HUES48 (cell line): ENCODE data around the gene GPC6.
"Not testable (repeated sequence)": the region's sequence is repeated elsewhere in the genome, so short reads cannot be mapped to it uniquely, and the experiment has no call there.

Experiments
- H3K27ac ChIP-seq: one replicate; pipeline ENCODE4 v1.7.0; 2013; ENCODE audit warnings: low read depth, low read length, inconsistent platforms
- H3K27me3 ChIP-seq: 2 replicates; pipeline ENCODE4 v1.6.1; 2013; ENCODE audit warnings: mild to moderate bottlenecking, low read length; ENCODE audit not compliant: control insufficient read depth, insufficient read depth
- H3K36me3 ChIP-seq: 2 replicates; pipeline ENCODE4 v1.6.1; 2013; ENCODE audit warnings: low read length; ENCODE audit not compliant: control insufficient read depth, insufficient read depth
- H3K4me1 ChIP-seq: 2 replicates; pipeline ENCODE4 v1.6.1; 2013; ENCODE audit warnings: mild to moderate bottlenecking, low read length; ENCODE audit not compliant: control insufficient read depth, insufficient read depth
- H3K4me3 ChIP-seq: 2 replicates; pipeline ENCODE4 v1.5.1; 2013; ENCODE audit warnings: mild to moderate bottlenecking, low read depth, low read length
- H3K9ac ChIP-seq: 2 replicates; pipeline ENCODE4 v1.6.1; 2013; ENCODE audit warnings: mild to moderate bottlenecking, low read depth, low read length, moderate library complexity
- H3K9me3 ChIP-seq: 2 replicates; pipeline ENCODE4 v1.6.1; 2013; ENCODE audit warnings: low read length; ENCODE audit not compliant: control insufficient read depth, insufficient read depth

Gene GPC6

DNA sequence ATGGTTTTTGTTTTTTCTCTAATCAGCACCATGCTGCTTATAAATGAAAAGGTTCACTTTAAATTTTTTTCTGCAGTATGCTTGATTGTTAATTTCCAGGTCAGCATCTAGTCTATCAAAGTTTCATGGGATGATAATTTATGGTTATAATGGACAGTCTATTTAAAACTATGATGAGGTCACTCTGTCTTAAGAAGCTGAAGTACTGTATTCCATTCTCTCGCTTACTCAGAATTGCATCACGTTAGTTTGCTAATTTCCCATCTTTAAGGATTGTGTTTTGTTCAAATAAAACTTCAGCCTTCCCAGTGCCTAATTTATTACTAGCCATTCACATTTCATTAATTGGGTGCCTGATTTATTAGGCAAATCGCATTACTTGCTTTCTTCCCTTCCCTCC lies 94.3 kb downstream of the GPC6 start:
- H3K27me3 ChIP-seq, result no peaks in the 10 kb centered on the region
- H3K4me3 ChIP-seq, result no peak overlapping the region
- H3K4me1 ChIP-seq, result peaks cover 58% of the 10 kb centered on the region
- H3K9ac ChIP-seq, result no peak overlapping the region
- H3K27ac ChIP-seq, result no peak overlapping the region
- no peaks in the 10 kb centered on the region for H3K9me3 ChIP-seq
- no peaks in the 10 kb centered on the region for H3K36me3 ChIP-seq

DNA sequence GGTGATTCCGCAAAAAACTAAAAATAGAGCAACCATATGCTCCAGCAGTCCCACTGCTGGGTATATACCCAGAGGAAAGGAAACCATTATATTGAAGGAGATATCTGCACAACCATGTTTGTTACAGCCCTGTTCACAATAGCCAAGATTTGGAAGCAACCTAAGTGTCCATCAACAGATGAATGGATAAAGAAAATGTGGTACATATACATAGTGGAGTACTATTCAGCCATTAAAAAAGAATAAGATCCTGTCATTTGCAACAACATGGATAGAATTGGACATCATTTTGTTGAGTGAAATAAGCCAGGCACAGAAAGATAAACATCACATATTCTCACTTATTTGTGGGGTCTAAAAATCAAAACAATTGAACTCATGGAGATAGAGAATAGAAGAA lies 97.3 kb downstream of the GPC6 start:
- H3K9ac ChIP-seq, H3K27me3 ChIP-seq, H3K27ac ChIP-seq, H3K4me3 ChIP-seq, H3K36me3 ChIP-seq, H3K9me3 ChIP-seq: not testable (repeated sequence)
- peaks cover 59% of the 10 kb centered on the region for H3K4me1 ChIP-seq

DNA sequence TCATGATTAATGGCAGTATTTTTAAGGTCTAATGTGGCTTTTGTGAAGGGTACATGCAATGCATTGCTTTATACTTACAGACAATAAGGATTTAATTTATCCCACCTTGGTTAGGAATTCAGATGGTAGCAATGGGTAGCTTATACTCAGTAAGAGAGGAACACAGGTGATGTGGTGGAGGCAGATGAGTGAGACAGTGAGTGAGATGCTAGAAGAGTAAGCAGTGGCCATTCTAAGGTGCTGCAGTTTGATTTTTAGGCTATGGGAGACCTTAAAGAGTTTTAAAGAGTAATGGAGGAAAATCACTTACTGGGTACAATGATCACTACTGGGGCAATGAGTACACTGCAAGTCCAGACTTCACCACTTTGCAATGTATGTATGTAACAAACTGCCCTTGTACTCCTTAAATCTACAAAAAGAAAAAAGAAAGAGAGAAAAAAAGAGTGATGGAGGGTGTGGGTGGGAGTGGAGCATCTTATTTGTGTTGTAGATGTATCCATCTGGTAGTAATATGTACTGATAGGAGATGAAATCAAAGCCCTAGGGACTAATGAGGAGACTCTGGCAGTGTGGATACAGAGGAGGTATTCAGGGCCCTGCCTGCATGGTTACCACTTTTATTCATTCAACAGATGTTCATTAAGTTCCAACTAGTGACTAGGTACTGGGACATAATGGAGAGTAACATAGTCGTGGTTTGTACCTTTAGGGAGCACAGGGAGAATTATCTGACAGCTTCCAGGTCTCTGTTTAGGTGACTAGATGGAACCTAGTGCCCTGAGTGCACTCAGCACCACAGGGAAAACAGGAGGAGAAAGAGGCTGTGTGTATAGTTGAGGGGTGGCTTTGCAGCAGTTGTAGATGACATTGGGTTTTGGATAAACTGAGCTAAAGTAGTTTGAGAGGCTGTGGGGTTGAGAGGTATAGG lies 99.0 kb downstream of the GPC6 start:
- H3K4me1 ChIP-seq, result peaks cover 54% of the 10 kb centered on the region
- H3K9ac ChIP-seq, result no peak overlapping the region
- H3K36me3 ChIP-seq, result no peaks in the 10 kb centered on the region
- no peak overlapping the region for H3K27ac ChIP-seq
- H3K9me3 ChIP-seq, result no peaks in the 10 kb centered on the region
- H3K27me3 ChIP-seq, result no peaks in the 10 kb centered on the region
- H3K4me3 ChIP-seq, result no peak overlapping the region

DNA sequence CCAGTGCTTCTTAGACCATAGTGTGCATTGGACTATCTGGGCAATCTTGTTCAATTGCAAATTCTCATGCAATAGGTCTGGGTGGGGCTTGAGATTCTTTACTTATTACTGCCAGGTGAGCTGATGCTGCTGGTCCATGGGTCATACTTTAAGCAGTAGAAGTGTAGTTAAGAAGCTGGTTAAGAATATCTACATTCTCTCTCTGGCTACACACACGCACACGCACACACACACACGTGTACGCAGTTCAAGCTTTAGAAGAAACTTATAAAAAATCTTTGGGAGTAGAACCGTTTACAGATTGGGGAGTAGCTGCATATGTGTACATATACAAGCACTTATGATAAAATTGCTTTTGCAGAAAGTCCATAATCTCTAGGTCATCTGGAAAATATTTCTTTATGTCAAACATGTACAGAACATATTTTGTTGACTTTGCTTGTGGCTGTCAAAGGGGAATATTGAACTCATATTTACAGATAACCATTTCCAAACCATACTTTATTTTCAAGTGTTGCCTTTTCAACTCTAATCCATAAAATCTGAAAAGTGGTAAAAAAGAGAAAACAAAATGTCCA lies 99.7 kb downstream of the GPC6 start:
- H3K9ac ChIP-seq, result no peak overlapping the region
- H3K4me3 ChIP-seq, result no peak overlapping the region
- H3K27me3 ChIP-seq, result no peaks in the 10 kb centered on the region
- H3K4me1 ChIP-seq, result peaks cover 46% of the 10 kb centered on the region
- no peaks in the 10 kb centered on the region for H3K9me3 ChIP-seq
- H3K36me3 ChIP-seq, result no peaks in the 10 kb centered on the region
- H3K27ac ChIP-seq, result no peak overlapping the region

DNA sequence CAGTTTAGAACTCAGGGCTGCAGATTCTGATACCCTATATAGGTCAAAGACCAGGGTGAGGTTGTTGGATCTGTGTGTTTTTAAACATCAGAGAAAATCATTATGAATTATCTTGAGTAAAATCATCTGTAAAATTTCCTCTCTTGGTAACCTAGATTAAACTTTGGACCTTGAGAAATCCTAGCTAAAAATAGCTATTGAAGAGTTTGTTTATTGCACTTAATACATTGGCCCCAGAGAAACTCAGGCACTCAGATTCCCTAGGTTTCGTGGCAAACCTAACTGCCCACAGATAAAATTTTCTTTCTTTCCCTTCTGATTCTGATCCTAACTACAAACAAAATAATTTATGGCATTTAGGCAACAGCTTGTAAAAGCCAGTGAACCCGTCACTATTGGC lies 102.3 kb downstream of the GPC6 start:
- H3K9me3 ChIP-seq, result no peaks in the 10 kb centered on the region
- no peak overlapping the region for H3K27ac ChIP-seq
- peaks cover 41% of the 10 kb centered on the region for H3K4me1 ChIP-seq
- no peak overlapping the region for H3K9ac ChIP-seq
- no peaks in the 10 kb centered on the region for H3K36me3 ChIP-seq
- H3K4me3 ChIP-seq, result no peak overlapping the region
- H3K27me3 ChIP-seq, result no peaks in the 10 kb centered on the region

DNA sequence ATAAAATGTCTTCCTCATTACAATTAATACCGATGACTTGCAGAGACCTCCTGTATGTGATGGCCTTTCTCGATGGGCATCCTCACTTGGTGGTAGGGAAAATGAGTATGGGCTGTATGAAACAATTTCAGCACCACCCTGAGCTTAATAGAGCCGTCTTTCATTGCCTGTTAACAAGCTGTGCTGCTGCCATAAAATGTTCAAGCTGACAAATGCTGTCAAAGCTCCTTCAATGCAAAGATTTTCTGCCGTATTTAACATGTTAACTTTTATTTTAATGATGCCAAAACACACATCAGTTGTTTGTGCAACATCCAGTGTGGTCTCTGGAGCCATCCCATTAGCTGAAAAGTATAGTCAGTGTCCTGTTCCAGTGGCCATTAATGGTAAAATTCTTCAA lies 110.1 kb downstream of the GPC6 start:
- Histone ChIP-seq H3K27me3 (no peaks in the 10 kb centered on the region), H3K4me3 (no peak overlapping the region), H3K36me3 (no peaks in the 10 kb centered on the region), H3K27ac (no peak overlapping the region), H3K9me3 (no peaks in the 10 kb centered on the region), H3K4me1 (peaks cover 21% of the 10 kb centered on the region), H3K9ac (no peak overlapping the region)

DNA sequence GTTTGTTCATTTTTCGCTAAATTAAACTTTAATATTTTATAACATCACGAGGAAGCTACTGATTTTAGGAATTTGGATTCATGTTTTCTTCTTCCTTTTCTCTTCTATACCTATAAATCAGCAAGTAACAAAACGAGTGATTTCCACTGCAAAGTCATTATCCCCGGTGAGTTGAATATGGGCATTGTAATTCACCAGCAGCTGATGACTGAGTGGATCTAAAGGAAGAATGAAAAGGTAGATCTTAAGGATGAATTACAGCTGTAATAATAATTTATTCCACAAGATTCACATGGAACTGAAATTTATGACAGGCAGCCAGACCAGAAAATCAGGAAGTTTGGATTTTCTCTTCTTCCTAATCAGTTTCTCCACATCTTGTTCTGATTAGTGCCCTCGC lies 111.4 kb downstream of the GPC6 start:
- no peak overlapping the region for H3K4me3 ChIP-seq
- no peaks in the 10 kb centered on the region for H3K36me3 ChIP-seq
- no peak overlapping the region for H3K9ac ChIP-seq
- H3K27me3 ChIP-seq, result no peaks in the 10 kb centered on the region
- H3K27ac ChIP-seq, result no peak overlapping the region
- no peaks in the 10 kb centered on the region for H3K9me3 ChIP-seq
- peaks cover 21% of the 10 kb centered on the region for H3K4me1 ChIP-seq

DNA sequence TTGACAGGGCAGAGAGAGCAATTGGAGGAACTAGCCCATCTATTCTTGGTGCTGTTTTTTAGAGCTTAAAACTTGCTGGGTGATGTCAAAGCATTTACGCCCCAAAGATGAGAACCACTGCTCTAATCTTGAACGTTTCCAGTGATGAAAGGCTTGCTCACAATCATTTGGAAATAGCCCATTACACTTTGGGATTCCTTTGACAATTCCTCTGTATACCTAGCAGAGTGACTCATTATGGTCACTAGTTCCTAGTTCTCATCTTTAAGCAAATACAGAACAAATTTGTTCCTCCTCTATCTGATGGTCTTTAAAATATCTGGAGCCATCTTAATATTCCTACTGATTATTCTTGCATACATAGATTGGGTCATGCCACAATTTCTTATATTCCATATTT lies 112.3 kb downstream of the GPC6 start:
- no peaks in the 10 kb centered on the region for H3K27me3 ChIP-seq
- no peak overlapping the region for H3K9ac ChIP-seq
- peaks cover 21% of the 10 kb centered on the region for H3K4me1 ChIP-seq
- H3K27ac ChIP-seq, result no peak overlapping the region
- no peak overlapping the region for H3K4me3 ChIP-seq
- no peaks in the 10 kb centered on the region for H3K36me3 ChIP-seq
- no peaks in the 10 kb centered on the region for H3K9me3 ChIP-seq

DNA sequence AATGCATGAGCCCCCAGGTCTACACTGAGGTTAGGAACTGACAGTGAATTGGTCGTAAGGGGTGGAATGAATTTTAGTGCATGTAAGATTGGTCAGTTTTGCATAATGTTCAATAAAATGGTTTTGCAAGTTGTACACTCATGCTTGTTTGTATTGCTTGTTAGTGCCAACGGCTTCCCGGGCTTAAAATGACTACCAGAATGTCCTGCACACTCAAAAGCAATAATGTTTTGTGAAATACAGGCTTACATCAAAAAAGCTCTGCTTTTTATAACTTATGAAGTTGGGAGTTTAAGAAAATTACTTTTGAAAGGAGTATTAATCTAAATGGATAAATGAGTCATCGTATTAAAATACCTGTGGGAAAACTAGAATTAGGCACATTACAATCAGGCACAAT lies 112.9 kb downstream of the GPC6 start:
- Histone ChIP-seq H3K36me3 (no peaks in the 10 kb centered on the region), H3K4me3 (no peak overlapping the region), H3K4me1 (peaks cover 21% of the 10 kb centered on the region), H3K27me3 (no peaks in the 10 kb centered on the region), H3K27ac (no peak overlapping the region), H3K9me3 (no peaks in the 10 kb centered on the region), H3K9ac (no peak overlapping the region)

DNA sequence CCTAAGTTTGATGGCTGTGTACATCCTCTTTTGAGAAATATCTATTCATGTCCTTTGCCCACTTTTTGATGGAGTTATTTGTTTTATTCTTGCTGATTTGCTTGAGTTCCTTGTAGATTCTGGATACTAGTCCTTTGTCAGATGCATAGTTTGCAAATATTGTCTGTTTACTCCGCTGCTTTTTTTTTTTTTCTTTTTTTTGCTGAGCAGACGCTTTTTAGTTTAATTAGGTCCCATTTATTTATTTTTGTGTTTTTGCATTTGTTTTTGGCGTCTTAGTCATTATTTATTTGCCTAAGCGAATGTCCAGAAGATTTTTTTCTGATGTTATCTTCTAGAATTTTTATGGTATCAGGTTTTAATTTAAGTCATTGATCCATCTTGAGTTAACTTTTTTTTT lies 114.9 kb downstream of the GPC6 start:
- Histone ChIP-seq H3K27ac (no peak overlapping the region), H3K36me3 (no peaks in the 10 kb centered on the region), H3K4me1 (peaks cover 26% of the 10 kb centered on the region), H3K9ac (no peak overlapping the region), H3K27me3 (no peaks in the 10 kb centered on the region), H3K9me3 (no peaks in the 10 kb centered on the region), H3K4me3 (no peak overlapping the region)

DNA sequence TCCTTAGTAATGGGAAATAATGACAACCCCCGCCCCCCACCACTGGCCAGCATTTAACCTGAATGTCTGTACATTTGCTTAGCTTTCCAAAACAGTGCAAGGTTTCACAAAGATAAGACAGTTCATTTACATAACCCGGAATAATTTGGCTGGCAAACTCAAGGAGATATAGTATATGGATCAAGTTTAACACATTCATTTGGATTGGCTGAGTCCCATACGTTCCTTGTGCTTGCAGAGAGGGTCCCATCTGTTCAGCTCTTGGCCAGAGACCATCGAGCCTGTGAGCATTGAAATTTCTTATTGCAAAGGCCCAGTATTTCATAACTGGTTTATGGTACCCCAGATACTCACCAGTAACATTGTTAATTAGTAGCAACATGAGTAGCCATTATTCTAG lies 116.5 kb downstream of the GPC6 start:
- Histone ChIP-seq H3K27ac (no peak overlapping the region), H3K36me3 (no peaks in the 10 kb centered on the region), H3K27me3 (no peaks in the 10 kb centered on the region), H3K9me3 (no peaks in the 10 kb centered on the region), H3K4me3 (no peak overlapping the region), H3K9ac (no peak overlapping the region), H3K4me1 (peaks cover 10% of the 10 kb centered on the region)
